ENCODE measurements around the gene ZHX3. TPM values are rescaled to one million over a fixed set of nuclear protein-coding genes. Genes with fewer than 3 reads are reported as not detected.

Gene ZHX3
- total and polyA plus RNA-seq, 10 of the 15 experiments (the other 5 are each of a cell fraction or from before 2014, with no cell fraction given), result 1.3 to 14.0 (median 5.0) TPM

DNA sequence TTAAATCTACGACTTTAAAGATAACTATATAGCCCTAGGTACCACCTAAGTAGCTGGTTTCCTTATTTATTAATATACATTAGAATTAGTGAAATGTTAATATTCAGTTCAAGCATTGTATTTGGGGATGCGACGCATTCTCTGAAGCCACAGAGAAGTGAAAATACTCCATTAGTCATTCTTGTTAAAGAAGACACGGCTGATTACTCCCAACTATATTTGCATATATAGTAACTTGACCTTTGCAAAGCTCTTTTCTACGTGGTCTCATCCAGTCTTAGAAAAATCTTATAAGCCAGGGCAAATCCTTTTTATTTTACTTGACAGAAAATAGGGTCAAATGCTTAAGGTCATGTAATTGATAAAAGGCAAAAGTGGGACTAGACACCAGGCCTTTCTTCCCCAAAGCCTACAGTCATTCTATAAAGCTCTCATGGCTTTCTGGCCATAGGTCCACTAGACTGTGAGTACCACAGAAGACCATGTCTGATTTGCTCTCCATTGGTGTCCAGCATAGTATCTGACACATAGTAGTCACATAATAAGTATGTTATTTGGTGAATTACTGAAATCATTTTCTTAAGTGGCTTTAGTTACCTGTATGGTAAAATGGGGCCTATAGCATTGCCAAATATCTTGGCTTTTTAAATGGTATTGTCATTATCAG is 11.3 kb downstream of the ZHX3 start:
- Histone ChIP-seq H3K27me3 (replicated peaks in 1 of 2; ENCODE audit: control insufficient read depth in 2 of 2, insufficient read depth in 2 of 2, low read length in 1 of 2) (no peaks in the 10 kb centered on the region), H3K4me1 (ENCODE audit: control insufficient read depth, insufficient read depth, low read length) (peaks cover 30% of the 10 kb centered on the region), H3K9ac (ENCODE audit: control insufficient read depth, insufficient read depth, low read length) (0 out of 2 replicates have a peak overlapping the region, but pooled peaks have one; percentile 33), H3K4me3 (peak overlapping the region; percentile 36; the same call in 1 of the 2 replicates), H2AFZ (ENCODE audit: control insufficient read depth, low read depth, low read length) (peak overlapping the region; percentile 30; the same call in 1 of the 2 replicates), H3K36me3 (ENCODE audit: control insufficient read depth in 2 of 2, insufficient read depth in 2 of 2, low read length in 1 of 2) (no peaks in the 10 kb centered on the region), H3K9me3 (replicated peaks; ENCODE audit: control insufficient read depth, insufficient read depth, low read length) (no peaks in the 10 kb centered on the region), H3K4me2 (ENCODE audit: control insufficient read depth, insufficient read depth) (peak overlapping the region; percentile 79), H4K20me1 (ENCODE audit: control insufficient read depth, insufficient read depth) (no peaks in the 10 kb centered on the region), H3K27ac (ENCODE audit: control insufficient read depth, insufficient read depth) (peak overlapping the region; percentile 71), H3K79me2 (ENCODE audit: control insufficient read depth, insufficient read depth, low read length) (no peaks in the 10 kb centered on the region; the same call in 1 of the 2 replicates)
- 2% methylated on average over 5 of the region's 5 CpGs for WGBS (ENCODE audit: insufficient coverage, insufficient replicate concordance, low lambda C conversion rate, missing lambda C conversion rate)
- in situ Hi-C loops (cut with MboI), result no loop called here
- intact Hi-C loops (cut with micrococcal nuclease; ENCODE audit: unreplicated experiment), result no loop called here
- no TSS peak for BruUV-seq (replicated peaks)
- FAIRE-seq (peak; percentile 68), DNase-seq (ENCODE audit: low read depth, low spot score) (peak; percentile 42), ATAC-seq (peak; percentile 98)
- RAD21 ChIA-PET (ENCODE audit: unreplicated experiment), result interaction anchor here (0.9 to 2.2 kb wide), 6 partner anchors 12 to 172 kb away, joined by 3 to 8 read pairs (median 4); partner anchors contain the start of gene ZHX3
- CTCF ChIA-PET, result interaction anchor here (0.7 to 2.5 kb wide), 10 partner anchors 12 to 315 kb away, joined by 3 to 14 read pairs (median 4); no protein-coding TSS in a partner anchor
- SMC1A ChIA-PET (ENCODE audit: uncharacterized antibody, unreplicated experiment), result interaction anchor here (0.7 to 3.0 kb wide), 18 partner anchors 8 to 337 kb away, joined by 3 to 16 read pairs (median 4); no protein-coding TSS in a partner anchor
- POLR2A ChIA-PET, result interaction anchor here (0.6 to 2.1 kb wide), 7 partner anchors 8 to 167 kb away, joined by 3 to 10 read pairs (median 5); partner anchors contain the start of gene ZHX3
- no peak for TF ChIP-seq SREBF2 (IDR thresholded peaks at IDR 0.05; ENCODE audit: low read length)
- TF ChIP-seq STAT3 (IDR thresholded peaks at IDR 0.05; ENCODE audit: low read depth, low read length), result no peak
- no peak for TF ChIP-seq EZH2 (IDR thresholded peaks at IDR 0.05; ENCODE audit: borderline replicate concordance, control insufficient read depth, low read depth, low read length)
- TF ChIP-seq TBL1XR1 (IDR thresholded peaks at IDR 0.05; ENCODE audit: low read depth, low read length), result 0 out of 2 replicates have a peak, but pooled peaks have one; percentile 32
- TF ChIP-seq, protein P1, sequence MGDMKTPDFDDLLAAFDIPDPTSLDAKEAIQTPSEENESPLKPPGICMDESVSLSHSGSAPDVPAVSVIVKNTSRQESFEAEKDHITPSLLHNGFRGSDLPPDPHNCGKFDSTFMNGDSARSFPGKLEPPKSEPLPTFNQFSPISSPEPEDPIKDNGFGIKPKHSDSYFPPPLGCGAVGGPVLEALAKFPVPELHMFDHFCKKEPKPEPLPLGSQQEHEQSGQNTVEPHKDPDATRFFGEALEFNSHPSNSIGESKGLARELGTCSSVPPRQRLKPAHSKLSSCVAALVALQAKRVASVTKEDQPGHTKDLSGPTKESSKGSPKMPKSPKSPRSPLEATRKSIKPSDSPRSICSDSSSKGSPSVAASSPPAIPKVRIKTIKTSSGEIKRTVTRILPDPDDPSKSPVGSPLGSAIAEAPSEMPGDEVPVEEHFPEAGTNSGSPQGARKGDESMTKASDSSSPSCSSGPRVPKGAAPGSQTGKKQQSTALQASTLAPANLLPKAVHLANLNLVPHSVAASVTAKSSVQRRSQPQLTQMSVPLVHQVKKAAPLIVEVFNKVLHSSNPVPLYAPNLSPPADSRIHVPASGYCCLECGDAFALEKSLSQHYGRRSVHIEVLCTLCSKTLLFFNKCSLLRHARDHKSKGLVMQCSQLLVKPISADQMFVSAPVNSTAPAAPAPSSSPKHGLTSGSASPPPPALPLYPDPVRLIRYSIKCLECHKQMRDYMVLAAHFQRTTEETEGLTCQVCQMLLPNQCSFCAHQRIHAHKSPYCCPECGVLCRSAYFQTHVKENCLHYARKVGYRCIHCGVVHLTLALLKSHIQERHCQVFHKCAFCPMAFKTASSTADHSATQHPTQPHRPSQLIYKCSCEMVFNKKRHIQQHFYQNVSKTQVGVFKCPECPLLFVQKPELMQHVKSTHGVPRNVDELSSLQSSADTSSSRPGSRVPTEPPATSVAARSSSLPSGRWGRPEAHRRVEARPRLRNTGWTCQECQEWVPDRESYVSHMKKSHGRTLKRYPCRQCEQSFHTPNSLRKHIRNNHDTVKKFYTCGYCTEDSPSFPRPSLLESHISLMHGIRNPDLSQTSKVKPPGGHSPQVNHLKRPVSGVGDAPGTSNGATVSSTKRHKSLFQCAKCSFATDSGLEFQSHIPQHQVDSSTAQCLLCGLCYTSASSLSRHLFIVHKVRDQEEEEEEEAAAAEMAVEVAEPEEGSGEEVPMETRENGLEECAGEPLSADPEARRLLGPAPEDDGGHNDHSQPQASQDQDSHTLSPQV (IDR thresholded peaks at IDR 0.05), result no peak
- TF ChIP-seq ZNF207 (IDR thresholded peaks at IDR 0.05; ENCODE audit: borderline replicate concordance), result no peak
- peak; percentile 40; the same call in 1 of the 2 replicates for TF ChIP-seq NFIC (IDR thresholded peaks at IDR 0.05; ENCODE audit: low read depth, low read length)
- TF ChIP-seq SPI1 (IDR thresholded peaks at IDR 0.05; ENCODE audit: borderline replicate concordance, insufficient read depth, low read depth, low read length), result peak; percentile 82
- peak; percentile 50 to 58; a peak in 2 of 4 replicates for TF ChIP-seq EP300 (IDR thresholded peaks at IDR 0.05; ENCODE audit: borderline replicate concordance in 1 of 2, control insufficient read depth in 1 of 2, low read depth in 2 of 2, low read length in 2 of 2)
- peak; percentile 61; the same call in 1 of the 2 replicates for TF ChIP-seq PAX5 (IDR thresholded peaks at IDR 0.05; ENCODE audit: borderline replicate concordance, low read depth, low read length)
- TF ChIP-seq BCL11A (IDR thresholded peaks at IDR 0.05; ENCODE audit: low read depth, low read length), result peak; percentile 52; the same call in 1 of the 2 replicates
- TF ChIP-seq SIN3A (IDR thresholded peaks at IDR 0.05; ENCODE audit: low read depth, low read length), result no peak
- no peak for TF ChIP-seq KAT2A (conservative IDR thresholded peaks at IDR 0.05; ENCODE audit: control insufficient read depth, low read depth, low read length)
- TF ChIP-seq ZNF217 (IDR thresholded peaks at IDR 0.05), result peak; percentile 55; the same call in 1 of the 2 replicates
- TF ChIP-seq NR2F1 (conservative IDR thresholded peaks at IDR 0.05), result peak; percentile 87
- TF ChIP-seq CREM (IDR thresholded peaks at IDR 0.05; ENCODE audit: low read depth), result peak; percentile 59; the same call in 1 of the 2 replicates
- no peak for TF ChIP-seq PKNOX1 (IDR thresholded peaks at IDR 0.05)
- peak; percentile 34; the same call in 1 of the 2 replicates for TF ChIP-seq DPF2 (IDR thresholded peaks at IDR 0.05)
- TF ChIP-seq MTA2 (IDR thresholded peaks at IDR 0.05; ENCODE audit: low read depth), result peak; percentile 67
